Activated T-helper 17 cell treated with anti-CD3 and anti-CD28 coated beads, Interleukin-2, amount 50 U/mL, for 72 hours (primary cell): Measurements from ENCODE around the gene PLGRKT. TPM values are rescaled to one million over a fixed set of nuclear protein-coding genes. Genes with fewer than 3 reads are reported as not detected.

ENCODE experiments used
- ATAC-seq: fragments of 150-1000 bp; cut with Tn5 transposase; replicated peaks from 2 replicates; pipeline ENCODE4 v1.10.0; 2021; ENCODE audit warnings: mild to moderate bottlenecking, moderate library complexity
- H3K27ac Mint-ChIP-seq: one replicate; pipeline ENCODE4 v1.8.0; 2022; ENCODE audit warnings: mixed read lengths
- H3K27me3 Mint-ChIP-seq: one replicate; pipeline ENCODE4 v1.8.0; 2022; ENCODE audit warnings: mixed read lengths
- H3K36me3 Mint-ChIP-seq: one replicate; pipeline ENCODE4 v1.8.0; 2022; ENCODE audit warnings: low read depth, mild to moderate bottlenecking, mixed read lengths
- H3K4me1 Mint-ChIP-seq: one replicate; pipeline ENCODE4 v1.8.0; 2022; ENCODE audit warnings: mixed read lengths
- H3K4me3 Mint-ChIP-seq: one replicate; pipeline ENCODE4 v1.8.0; 2022; ENCODE audit warnings: mild to moderate bottlenecking, mixed read lengths
- H3K9me3 Mint-ChIP-seq: one replicate; pipeline ENCODE4 v1.8.0; 2022; ENCODE audit warnings: mixed read lengths
- total RNA-seq, 2 donors: library from RNA; stranded (reverse); gene quantifications; one replicate each; pipeline ENCODE4 v1.2.3, GENCODE V29; 2022

The PLGRKT gene
- total RNA-seq, 2 donors from 2014 or later: 25.8 to 26.3 TPM

- H3K9me3 Mint-ChIP-seq: no peaks in the 10 kb centered on the region
- no peaks in the 10 kb centered on the region for H3K27me3 Mint-ChIP-seq
- H3K27ac Mint-ChIP-seq: no peak overlapping the region
- no peak for ATAC-seq
- H3K4me1 Mint-ChIP-seq: peaks cover 15% of the 10 kb centered on the region
- H3K4me3 Mint-ChIP-seq: no peak overlapping the region
- no peaks in the 10 kb centered on the region for H3K36me3 Mint-ChIP-seq
Measured at GRCh38 chr9:5393497-5393896, 44.2 kb downstream of the PLGRKT start.

DNA sequence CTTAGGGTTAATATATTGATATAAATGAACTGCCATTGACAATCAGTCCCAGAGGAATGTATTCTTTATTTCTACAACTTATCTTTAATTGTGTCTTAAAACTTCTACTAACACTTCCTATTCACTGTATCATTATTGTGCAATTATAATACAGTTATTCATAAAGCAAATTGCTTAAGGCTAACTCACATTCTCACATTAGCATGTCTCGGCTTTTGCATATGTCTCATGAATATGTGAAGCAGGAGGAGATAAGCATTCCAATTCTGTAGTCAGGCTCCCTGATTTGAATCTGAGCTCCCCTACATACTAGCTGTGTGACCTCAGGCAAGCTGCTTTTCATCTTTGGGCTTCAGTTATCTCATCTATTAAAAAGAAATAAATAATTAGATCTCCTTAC is 45.4 kb downstream of the PLGRKT start:
- Mint-ChIP-seq H3K36me3 (no peaks in the 10 kb centered on the region), H3K4me3 (no peak overlapping the region), H3K9me3 (no peaks in the 10 kb centered on the region), H3K27ac (no peak overlapping the region), H3K27me3 (no peaks in the 10 kb centered on the region), H3K4me1 (peaks cover 20% of the 10 kb centered on the region)
- ATAC-seq: no peak

DNA sequence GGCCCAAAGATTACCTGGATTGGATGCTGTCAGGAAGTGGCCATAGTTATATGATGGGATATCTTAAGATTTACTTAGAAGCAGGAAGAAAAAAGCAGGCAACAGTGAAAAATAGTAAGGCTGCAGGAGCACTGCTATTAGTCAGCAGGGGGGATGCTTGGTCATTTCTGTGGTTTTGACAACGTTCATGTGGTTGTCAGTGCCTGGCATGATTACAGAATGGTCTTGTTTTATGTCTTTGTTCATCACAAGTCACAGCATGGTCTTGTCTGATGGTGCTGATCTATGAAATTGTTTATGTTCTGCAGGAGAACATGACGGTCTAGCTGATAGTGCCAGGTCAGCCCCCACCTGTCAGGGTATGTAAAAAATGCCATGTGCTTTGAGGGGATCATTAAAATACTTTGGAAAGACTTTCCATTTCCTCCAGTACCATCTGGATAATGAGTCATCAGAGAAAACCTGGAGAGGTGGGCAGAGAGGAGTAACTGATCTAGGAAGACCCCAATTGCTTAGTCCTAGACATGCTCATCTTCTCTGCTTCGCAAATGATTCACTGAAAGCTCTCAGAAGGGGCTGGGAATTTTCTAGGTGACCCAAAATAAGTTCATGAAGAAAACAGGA is 48.5 kb downstream of the PLGRKT start:
- Mint-ChIP-seq H3K27ac (peak overlapping the region; percentile 2), H3K9me3 (no peaks in the 10 kb centered on the region), H3K4me1 (peaks cover 28% of the 10 kb centered on the region), H3K27me3 (no peaks in the 10 kb centered on the region), H3K4me3 (peak overlapping the region; percentile 3), H3K36me3 (no peaks in the 10 kb centered on the region)
- peak; percentile 90 for ATAC-seq

DNA sequence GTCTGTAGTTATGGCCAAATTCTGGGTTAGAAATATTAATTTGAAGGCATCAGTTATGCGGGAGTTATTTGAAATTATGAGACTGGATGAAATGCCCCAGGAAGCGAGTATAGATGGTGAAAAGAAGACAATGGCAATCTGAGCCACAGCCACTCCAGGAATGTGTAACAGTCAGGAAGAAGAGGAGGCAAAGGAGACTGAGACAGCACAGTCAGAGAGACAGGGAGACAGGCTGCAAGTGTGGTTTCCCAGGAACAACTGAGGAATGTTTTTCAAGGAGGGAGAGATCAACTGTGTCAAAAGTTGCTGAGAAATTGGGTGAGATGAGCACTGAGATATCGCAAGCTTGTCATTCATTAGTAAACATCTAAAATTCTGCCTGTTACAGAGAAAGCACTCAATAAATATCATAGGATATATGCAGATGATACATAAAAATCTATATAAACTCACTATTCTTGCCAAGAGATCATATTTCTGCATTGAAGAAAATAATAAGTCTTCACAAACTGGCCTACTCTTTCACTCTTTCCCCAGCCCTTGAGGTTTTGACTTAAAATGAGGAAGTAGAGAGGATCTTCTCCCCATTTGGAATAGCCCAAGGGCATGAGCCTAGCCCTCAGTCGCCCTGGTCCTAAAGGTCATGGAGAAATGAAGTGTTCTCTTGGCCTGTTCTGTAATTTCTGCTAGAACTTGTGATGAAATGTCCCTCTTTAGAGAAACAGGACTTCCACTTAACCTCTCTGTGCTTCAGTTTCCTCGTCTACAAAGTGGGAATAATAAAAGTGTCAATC is 49.5 kb downstream of the PLGRKT start:
- H3K27ac Mint-ChIP-seq: peak overlapping the region; percentile 2
- H3K36me3 Mint-ChIP-seq: no peaks in the 10 kb centered on the region
- H3K27me3 Mint-ChIP-seq: no peaks in the 10 kb centered on the region
- no peak overlapping the region for H3K4me3 Mint-ChIP-seq
- no peak for ATAC-seq
- peaks cover 28% of the 10 kb centered on the region for H3K4me1 Mint-ChIP-seq
- H3K9me3 Mint-ChIP-seq: no peaks in the 10 kb centered on the region

DNA sequence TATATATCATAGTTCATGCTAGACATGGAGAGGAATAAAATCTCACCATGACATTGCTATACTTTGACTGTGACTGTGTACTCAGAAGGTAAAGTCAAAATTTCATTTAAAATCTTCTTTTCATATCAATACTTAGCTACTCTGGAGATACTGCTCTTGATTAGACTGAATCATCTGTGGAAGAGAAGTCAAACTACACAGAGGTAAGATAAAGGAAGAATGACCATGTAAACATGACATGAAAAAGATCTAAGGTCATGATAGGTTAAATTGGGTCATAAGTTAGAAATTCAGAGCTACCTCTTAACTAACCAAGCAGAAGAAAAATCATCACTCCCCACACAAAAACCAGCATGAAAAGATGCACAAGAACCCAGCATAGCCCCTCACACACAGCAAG is 53.3 kb downstream of the PLGRKT start:
- no peak overlapping the region for H3K4me3 Mint-ChIP-seq
- H3K9me3 Mint-ChIP-seq: no peaks in the 10 kb centered on the region
- no peaks in the 10 kb centered on the region for H3K27me3 Mint-ChIP-seq
- H3K27ac Mint-ChIP-seq: no peak overlapping the region
- peaks cover 25% of the 10 kb centered on the region for H3K4me1 Mint-ChIP-seq
- no peak for ATAC-seq
- peaks cover 9% of the 10 kb centered on the region for H3K36me3 Mint-ChIP-seq

DNA sequence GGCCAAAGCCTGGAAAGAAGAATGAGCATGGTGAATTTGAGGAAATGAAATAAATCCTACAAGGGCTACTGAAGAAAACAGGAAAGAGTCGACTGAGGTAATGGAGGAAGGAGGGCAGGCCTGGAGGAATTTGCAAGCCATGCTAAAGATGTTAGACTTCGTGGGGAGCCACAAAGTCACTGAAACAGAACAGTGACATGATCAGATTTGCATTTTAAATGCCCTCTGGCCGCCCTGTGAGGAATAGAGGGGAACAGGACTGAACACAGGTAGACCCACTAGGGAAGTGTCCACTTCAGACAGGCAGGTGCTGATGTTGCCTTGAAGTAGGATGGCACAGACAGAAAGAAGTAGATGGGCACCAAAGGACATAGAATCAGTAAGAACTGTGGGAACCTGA is 55.2 kb downstream of the PLGRKT start:
- no peaks in the 10 kb centered on the region for H3K27me3 Mint-ChIP-seq
- no peak overlapping the region for H3K27ac Mint-ChIP-seq
- no peak for ATAC-seq
- peaks cover 9% of the 10 kb centered on the region for H3K36me3 Mint-ChIP-seq
- no peak overlapping the region for H3K4me3 Mint-ChIP-seq
- H3K4me1 Mint-ChIP-seq: peaks cover 11% of the 10 kb centered on the region
- no peaks in the 10 kb centered on the region for H3K9me3 Mint-ChIP-seq

DNA sequence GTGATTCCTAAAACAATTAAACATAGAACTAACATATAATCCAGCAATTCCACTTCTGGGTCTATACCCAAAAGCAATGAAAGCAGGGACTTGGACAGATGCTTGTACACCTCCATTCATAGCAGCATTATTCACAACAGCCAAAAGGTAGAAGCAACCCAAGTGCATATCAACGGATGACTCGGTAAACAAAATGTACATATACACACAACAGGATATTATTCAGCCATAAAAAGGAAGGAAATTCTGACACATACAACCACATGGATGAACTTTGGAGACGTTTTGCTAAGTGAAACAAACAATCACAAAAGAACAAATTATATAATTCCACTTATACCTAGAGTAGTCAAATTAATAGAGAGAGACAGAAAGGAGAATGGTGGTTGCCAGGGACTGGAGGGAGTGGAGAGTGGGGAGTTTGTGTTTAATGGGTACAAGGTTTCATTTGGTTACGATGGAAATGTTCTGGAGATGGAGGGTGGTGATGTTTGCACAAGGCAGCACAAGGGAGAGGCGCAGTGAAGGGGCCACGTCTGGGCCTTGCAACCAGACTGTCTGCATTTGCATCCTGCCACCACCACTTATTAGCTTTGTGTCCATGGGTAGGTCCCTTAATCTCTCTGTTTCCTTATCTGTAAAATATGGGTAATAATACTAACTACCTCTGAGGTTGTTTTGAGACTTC is 61.8 kb downstream of the PLGRKT start:
- H3K4me1 Mint-ChIP-seq: peaks cover 17% of the 10 kb centered on the region
- H3K9me3 Mint-ChIP-seq: no peaks in the 10 kb centered on the region
- peak; percentile 78 for ATAC-seq
- H3K27ac Mint-ChIP-seq: peak overlapping the region; percentile 74
- no peaks in the 10 kb centered on the region for H3K27me3 Mint-ChIP-seq
- H3K4me3 Mint-ChIP-seq: peak overlapping the region; percentile 48
- H3K36me3 Mint-ChIP-seq: peaks cover 11% of the 10 kb centered on the region

GRCh38 chr9:5375091-5375490 is 62.6 kb downstream of the PLGRKT start:
- ATAC-seq: peak; percentile 89

GRCh38 chr9:5364294-5365024 is 73.3 kb downstream of the PLGRKT start:
- Mint-ChIP-seq H3K27me3 (no peaks in the 10 kb centered on the region), H3K4me3 (peak overlapping the region; percentile 15), H3K9me3 (peaks cover 4% of the 10 kb centered on the region), H3K36me3 (no peaks in the 10 kb centered on the region), H3K27ac (peak overlapping the region; percentile 86), H3K4me1 (peaks cover 18% of the 10 kb centered on the region)
- peak; percentile 95 for ATAC-seq

More at GRCh38 chr9:5375091-5375490, 62.6 kb downstream of the PLGRKT start:
- Mint-ChIP-seq H3K9me3 (no peaks in the 10 kb centered on the region), H3K36me3 (peaks cover 6% of the 10 kb centered on the region), H3K4me1 (peaks cover 17% of the 10 kb centered on the region), H3K4me3 (peak overlapping the region; percentile 48), H3K27ac (peak overlapping the region; percentile 74), H3K27me3 (no peaks in the 10 kb centered on the region)

GRCh38 chr9:5361326-5362010 is 76.3 kb downstream of the PLGRKT start:
- ATAC-seq: no peak
- H3K27me3 Mint-ChIP-seq: no peaks in the 10 kb centered on the region
- peaks cover 14% of the 10 kb centered on the region for H3K4me1 Mint-ChIP-seq
- H3K36me3 Mint-ChIP-seq: peaks cover 18% of the 10 kb centered on the region
- H3K27ac Mint-ChIP-seq: no peak overlapping the region
- H3K4me3 Mint-ChIP-seq: no peak overlapping the region
- peaks cover 3% of the 10 kb centered on the region for H3K9me3 Mint-ChIP-seq

DNA sequence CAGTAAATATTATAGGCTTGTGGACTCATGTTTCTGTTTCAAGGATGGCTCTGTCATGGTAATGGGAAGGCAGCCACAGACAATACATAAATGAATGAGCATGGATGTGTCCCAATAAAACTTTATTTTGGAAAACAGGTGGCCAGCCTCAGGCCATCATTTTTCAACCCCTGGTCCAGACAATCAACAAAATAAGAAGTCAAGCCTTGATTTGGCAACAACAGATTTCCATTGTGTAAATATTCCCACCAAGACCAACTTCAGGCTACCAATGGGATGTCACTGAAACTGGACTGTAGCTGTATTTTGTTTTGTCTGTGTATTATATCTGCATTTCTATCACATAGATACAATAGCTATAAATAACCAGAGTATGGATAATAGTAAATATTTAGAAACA is 77.4 kb downstream of the PLGRKT start:
- peaks cover 18% of the 10 kb centered on the region for H3K36me3 Mint-ChIP-seq
- no peak overlapping the region for H3K27ac Mint-ChIP-seq
- H3K4me3 Mint-ChIP-seq: no peak overlapping the region
- H3K4me1 Mint-ChIP-seq: peaks cover 12% of the 10 kb centered on the region
- no peaks in the 10 kb centered on the region for H3K27me3 Mint-ChIP-seq
- no peak for ATAC-seq
- H3K9me3 Mint-ChIP-seq: peaks cover 3% of the 10 kb centered on the region

- peaks cover 18% of the 10 kb centered on the region for H3K36me3 Mint-ChIP-seq
- no peak for ATAC-seq
- no peaks in the 10 kb centered on the region for H3K27me3 Mint-ChIP-seq
- peaks cover 3% of the 10 kb centered on the region for H3K9me3 Mint-ChIP-seq
- H3K27ac Mint-ChIP-seq: peak overlapping the region; percentile 1
- H3K4me1 Mint-ChIP-seq: peaks cover 5% of the 10 kb centered on the region
- H3K4me3 Mint-ChIP-seq: no peak overlapping the region
Measured at GRCh38 chr9:5357431-5358105, 80.2 kb downstream of the PLGRKT start.

DNA sequence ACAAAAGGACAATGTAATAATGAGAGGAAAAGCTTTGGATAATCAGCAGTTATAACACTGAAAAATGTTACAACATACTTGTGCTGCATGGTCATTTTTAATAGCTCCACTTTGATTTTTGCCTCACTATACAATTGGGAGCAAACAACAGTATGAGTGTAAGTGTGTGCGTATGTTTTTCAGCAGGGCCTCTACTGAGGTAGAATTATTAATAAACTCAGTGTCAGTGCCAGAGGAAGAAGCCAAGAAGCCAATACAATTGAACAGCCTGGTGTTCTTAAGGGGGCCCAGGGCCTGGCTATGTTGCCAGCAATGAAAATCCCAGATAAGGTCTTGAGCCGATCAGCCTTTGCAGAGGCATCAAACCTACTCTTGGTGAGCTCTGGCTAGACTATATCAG is 81.9 kb downstream of the PLGRKT start:
- Mint-ChIP-seq H3K27me3 (no peaks in the 10 kb centered on the region), H3K36me3 (peaks cover 18% of the 10 kb centered on the region), H3K9me3 (peaks cover 3% of the 10 kb centered on the region), H3K4me3 (no peak overlapping the region), H3K4me1 (peaks cover 20% of the 10 kb centered on the region), H3K27ac (no peak overlapping the region)
- no peak for ATAC-seq
